NCI-H128 (cell line): Measurements from ENCODE around the gene PRKCB.

Source experiments
- DNase-seq: peaks from one replicate; lab custom pipeline; 2025; ENCODE audit not compliant: unreplicated experiment; lab: John Stamatoyannopoulos, UW

The PRKCB gene

DNA sequence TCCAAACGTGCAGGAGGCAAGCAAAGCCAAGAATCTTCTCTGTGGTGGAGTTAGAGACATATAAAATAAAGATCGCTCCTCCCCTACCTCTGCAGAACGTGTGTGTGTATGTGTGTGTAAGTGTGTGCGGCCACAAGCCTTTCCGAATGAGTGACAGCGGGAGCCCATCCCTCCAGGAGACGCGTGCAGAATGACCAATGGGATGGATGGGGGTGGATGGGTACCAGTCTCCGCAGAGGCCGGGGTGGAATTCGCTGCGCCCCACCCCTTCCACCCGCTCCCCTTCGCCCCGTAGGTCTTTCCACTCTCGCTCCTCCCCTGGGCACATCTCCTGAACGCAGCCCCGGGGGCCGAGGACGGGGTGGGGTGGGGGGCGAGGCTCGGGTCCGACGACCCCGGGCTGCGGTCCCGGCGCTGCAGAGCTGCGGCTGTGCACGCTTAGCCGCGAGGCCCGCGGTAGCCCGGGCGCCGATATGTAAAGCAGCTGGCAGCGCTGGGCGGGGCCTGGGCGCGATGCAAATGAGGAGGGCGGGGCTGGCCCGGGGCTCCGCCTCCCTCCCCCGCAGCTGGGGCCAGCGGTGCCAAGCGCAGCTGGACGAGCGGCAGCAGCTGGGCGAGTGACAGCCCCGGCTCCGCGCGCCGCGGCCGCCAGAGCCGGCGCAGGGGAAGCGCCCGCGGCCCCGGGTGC, at the start of gene PRKCB:
Gene PRKCB, plus strand, starts transcription at position 594 of the 688 bp plus-strand sequence.
- no peak for DNase-seq

DNA sequence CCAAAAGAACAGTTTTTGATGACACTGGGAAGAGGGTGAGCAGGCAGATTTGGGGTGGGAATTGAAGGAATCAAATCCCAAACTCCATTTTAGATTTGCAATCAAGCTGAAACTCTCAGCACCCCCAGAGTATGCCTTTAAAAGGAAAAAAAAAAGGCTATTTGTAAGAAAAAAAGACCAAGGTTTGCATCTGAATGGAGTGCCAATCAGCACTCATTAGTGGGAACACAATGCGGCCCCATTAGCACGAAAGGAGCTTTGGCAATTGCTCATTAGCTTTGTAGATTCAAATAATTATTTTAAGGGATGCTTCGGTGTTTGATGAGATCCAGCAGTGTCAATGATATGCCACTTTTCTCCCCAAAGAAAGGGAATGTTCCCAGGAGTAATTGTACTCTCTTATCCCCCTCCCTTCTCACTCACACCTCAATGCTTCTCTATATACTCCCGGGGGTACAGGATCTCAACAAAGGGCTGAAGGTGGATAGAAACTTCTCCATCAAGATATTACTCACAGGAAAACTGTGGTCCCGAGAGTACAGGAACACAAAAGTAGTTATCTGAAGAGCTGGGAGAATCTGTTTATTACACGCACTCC, 48.7 kb upstream of the PRKCB start:
- no peak for DNase-seq

DNA sequence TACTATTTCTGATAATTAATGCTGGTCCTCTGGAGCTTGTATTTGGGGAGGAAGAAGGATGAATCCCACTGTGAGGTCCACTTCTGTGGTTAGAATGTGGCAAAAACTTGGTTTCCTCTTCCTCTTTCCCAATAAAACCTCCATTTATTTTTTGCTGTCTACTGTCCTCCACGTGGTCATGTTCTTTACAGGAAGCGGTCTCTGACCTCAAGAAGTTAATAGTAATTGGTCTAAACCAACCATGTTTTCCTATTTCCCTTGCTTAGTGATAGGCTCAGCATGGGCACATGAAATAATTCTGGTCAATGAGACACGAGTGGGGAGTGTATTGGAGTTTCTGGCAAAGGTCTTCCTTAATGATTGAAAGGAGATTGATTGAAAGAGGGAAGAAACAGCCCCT, 47.1 kb upstream of the PRKCB start:
- DNase-seq, result no peak

DNA sequence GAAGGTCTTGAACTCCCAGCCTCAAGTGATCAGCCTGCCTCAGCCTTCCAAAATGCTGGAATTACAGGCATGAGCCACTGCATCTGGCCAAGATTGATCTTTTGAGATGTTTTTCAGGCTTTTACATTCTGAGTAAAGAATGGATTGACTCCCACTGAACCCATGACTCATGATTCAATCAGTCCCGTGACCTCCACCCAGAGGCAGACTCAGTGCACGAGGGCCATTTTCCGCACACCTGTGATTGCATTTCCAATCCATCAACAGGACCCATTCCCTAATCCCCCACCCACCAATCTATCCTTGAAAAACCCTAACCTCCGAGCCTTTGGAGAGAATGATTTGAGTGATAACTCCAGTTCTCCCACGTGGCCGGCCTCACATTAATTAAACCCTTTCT, 40.4 kb upstream of the PRKCB start:
- DNase-seq, result no peak

DNA sequence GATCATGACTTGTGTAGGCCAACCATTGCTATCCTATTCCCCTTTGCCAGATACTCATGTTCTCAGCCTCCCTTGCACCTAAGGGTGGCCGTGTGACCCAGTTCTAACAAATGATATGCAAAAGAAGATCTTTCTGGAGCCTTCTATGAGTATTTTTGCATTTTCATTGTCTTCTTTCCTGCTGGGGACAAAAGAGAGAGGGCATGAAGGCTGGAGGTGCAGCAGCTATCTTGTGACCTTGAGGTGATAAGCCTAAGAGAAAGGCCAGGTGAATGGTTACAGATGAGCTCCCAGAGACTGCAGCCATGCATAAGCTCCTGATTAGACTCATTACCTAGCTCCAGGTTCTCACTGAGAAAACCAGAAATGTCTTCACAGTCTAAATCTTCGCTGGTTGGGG, 38.8 kb upstream of the PRKCB start:
- DNase-seq, result no peak

DNA sequence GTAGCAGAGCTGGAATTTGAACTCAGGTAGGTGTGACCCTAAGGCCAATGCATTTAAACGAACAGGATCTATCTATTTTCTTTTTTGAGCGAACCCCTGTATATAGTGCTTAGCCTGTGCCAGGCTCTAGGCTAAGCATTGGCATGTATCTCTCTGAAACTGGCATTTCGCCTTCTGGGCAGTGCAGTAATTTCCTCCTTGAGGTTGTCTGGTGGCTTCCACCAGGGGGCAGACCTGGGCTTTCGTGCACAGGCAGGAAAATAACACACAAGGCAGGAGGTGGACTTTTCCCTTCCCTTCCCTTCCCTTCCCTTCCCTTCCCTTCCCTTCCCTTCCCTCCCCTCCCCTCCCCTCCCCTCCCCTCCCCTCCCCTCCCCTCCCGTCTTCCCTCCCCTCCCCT, 34.4 kb upstream of the PRKCB start:
- peak; percentile 1 for DNase-seq

DNA sequence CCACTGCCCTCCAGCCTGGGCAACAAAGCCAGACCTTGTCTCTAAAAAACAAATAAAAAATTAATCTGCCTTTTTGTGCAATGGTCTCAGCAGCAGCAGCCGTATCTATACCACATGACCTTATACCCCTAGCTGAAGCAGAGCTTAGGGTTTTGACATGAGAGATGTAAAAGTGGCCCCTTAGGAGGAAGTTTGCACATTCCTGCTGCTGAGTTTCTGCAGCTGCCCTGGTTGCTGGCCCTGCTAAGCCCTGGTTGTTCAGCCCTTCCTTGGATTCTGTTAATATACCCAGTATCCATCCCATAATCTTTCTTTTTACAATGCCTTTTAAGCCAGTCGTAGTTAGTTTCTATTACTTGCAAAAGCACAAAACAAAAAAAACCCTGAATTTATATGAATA, 33.0 kb upstream of the PRKCB start:
- no peak for DNase-seq

DNA sequence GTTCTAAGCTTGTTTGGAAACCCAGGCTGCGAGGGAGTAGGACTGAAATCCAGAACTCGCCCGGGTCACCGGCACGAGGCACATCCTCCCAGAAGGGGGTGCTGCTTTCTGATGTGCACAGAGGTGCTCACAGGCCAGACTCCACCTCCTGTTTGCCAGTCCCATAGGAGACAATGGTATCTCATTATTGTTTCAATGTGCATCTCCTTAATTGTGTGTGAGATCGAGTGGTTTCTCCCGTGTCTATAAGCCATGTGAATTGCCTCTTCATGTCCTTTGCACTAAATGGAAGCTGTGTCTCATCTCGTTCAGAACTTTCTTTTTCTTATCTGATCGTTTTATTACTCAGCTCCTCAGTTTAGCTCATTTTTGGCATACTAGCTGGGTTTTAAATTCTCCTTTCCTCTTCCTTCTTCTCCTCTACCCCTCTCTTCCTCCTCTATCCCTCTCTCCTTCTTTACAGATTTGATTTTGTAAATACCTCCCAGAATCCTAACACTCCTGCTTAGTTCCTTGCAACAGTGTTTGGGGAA, 32.1 kb upstream of the PRKCB start:
- no peak for DNase-seq

DNA sequence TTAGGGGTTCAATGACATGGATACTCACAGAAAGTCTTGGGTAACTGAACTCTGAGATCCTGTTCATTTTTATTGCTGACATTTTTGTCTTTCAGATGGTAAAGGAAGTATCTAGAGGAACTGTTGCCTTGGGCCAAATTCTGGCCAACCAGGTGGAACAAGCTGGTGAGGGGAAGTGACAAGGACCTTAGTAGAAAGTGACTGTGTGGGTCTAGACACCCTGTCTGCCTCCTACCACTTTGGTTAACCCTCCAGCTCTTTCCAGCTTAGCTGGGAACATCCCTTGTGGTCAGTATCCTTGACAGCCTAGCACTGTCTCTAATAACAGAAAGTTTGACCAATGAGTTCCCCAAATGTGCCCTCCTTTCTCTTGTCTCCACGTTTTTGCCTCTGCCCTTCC, 28.8 kb upstream of the PRKCB start:
- DNase-seq, result no peak

DNA sequence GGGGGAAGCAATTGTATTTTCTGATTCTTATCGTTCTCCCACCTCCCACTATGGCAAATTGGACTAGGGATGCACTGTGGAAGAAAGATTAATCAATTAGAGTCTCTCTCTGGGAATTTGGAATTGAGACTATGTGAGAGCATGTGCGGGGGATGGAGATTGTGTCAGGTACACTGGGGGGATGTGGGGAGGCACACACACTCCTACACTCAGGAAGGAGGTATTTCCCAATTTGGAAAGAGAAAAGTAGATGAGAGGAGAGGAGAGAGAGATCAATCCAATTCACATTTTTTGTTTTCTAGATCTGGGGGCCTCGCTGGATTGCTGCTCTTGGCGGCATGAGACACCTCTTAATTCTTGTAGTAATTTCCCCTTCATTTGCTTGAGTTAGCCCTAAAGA, 14.3 kb upstream of the PRKCB start:
- DNase-seq, result no peak

DNA sequence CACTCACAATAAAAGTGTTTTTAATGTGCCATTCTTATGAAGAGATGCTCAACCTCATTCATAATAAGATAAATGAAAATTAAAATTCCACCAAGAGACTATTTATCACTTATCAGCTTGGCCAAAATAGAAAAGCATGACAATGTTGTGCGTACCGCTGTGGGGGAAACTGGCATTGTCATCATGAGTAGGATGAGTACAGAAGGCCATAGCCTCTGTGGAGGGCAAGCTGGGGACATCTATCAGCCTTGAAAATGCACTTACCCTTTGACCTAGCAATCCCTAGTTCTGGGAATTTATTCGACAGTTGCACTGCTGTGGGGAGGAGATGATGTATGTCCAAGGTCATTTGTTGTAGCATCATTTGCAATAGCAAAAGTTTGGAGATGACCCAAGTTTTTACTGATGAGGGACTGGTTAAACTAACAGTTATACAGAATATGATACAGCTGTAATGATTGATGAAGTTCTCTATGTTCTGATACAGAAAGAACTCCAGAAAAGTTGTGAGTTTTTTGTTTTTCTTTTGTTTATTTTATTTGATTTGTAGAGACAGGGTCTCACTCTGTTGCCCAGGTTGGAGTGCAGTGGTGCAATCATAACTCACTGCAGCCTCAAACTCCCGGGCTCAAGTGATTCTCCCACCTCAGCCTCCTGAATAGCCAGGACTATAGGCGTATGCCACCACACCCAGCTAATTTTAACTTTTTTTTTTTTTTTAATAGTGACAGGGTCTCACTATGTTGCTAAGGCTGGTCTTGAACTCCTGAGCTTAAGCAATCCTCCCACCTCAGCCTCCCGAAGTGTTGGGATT, 13.7 kb upstream of the PRKCB start:
- no peak for DNase-seq

DNA sequence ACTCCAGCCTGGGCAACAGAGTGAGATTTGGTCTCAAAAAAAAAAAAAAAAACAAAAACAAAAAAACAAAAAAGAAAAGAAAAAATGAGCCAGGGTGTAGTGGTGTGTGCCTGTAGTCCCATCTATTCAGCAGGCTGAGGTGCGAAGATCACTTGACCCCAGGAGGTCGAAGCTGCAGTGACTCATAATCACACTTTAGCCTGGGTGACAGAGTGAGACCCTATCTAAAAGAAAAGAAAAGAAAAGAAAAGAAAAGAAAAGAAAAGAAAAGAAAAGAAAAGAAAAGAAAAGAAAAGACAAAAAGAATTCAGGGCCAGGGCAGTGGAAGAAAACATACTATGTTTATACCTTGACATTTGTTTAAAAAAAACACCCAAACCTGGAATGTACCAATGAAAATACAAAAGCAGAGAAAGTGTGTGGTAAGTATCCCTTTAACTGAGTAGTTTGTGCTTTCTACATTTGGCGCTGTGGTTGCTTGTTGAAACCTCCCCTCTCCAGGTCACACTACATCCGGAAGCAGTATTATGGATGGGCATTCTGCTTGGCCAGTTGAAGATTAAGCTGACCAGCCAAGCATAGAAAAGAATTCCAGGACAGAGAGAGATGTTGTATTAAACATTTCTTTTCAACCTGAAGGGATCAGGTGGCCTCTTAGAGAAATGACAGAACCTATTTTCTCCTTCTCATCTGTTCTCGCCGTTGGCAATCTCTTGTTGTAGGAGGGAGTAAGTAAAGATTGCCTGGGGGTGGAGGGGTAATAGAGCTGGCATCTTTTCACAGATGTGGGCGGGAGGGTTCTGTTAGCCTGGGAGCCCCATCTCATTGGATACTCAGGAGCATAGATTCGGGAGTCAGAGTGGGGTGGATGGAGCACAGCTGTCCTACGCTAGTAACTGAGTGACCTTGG, 12.1 kb upstream of the PRKCB start:
- no peak for DNase-seq

DNA sequence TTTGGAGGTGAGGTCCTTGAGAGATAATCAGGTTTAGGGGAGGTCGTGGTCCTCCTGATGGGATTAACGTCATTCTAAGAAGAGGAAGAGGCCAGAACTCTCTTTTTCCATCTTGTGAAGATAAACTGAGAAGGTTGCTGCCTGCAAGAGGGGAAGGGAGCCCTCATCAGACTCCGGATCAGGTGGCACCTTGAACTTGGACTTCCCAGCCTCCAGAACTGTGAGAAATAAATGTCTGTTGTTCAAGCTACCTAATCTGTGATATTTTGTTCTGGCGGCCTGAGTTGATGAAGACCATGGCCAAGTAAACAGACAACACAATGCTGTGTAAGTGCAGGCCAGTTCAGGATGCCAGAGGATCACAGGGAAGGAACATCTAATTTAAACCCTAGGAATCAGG, 10.9 kb upstream of the PRKCB start:
- no peak for DNase-seq

DNA sequence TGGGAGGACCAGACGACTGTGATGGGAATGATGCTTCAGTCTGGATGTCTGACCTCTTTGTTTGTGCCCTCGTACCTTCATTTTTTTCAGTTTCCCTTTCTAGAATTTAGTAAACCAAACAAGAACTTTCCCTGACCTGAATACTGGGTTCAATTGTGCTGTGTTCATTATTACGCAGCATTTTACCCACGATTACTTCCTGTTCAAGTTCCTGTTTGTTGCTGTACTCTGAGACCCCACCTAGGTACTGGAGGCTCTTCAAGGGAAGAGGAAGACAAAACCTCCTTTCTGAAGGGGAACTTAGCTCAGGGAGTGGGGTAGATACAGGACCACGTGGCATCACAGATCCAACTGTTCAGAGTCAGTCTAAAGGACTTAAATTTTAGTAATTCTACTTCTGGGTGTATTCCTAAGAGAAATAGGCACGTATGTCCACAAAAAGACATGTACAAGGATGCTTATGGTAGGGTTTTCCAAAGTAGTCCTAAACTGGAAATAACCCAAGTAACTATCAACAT, 9.2 kb upstream of the PRKCB start:
- no peak for DNase-seq

DNA sequence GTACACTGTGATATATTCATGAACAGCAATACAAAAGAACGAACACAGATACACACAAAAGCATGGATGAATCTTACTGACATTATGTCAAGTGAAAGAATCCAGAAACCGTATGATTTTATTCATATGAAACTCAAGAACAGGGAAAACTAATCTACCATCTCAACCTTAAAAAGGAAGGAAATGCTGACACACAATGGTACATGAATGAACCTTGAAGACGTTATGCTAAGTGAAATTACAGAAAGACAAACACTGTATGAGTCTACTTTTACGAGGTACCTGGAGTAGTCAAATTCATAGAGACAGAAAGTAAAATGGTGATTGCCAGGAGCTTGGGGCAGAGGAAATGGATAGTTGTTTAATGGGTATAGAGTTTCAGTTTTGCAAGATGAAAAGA, 8.7 kb upstream of the PRKCB start:
- DNase-seq, result no peak

DNA sequence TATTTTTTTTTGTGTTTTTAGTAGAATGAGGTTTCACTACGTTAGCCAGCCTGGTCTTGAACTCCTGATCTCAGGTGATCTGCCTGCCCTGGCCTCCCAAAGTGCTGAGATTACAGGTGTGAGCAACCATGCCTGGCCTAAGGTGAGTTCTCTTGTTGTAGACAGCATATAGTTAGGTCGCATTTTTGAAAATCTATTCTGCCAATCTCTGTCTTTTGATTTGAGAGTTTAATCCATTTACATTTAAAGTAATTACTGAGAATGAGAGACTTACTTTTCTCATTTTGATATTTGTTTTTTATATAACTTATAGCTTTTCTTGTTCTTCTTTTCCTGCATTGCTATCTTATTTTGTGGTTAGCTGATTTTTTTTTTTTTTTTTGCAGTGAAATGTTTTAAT, 6.3 kb upstream of the PRKCB start:
- no peak for DNase-seq

DNA sequence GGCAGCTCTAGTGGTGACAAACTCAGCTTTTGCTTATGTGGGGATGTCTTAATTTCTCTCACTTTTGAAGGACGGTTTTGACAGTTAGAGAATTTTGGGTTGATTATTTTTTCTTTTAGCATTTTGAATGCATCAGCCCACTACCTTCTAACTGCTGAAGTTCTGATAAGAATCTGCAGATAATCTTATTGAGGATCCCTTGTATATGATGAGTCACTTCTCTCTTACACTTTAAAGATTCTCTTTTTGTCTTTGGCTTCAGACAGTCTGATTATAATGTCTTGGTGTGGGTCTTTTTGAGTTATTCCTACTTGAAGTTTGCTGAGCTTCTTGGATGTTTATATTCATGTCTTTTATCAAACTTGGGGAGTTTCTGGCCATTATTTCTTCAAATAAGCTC, 5.5 kb upstream of the PRKCB start:
- DNase-seq, result no peak

DNA sequence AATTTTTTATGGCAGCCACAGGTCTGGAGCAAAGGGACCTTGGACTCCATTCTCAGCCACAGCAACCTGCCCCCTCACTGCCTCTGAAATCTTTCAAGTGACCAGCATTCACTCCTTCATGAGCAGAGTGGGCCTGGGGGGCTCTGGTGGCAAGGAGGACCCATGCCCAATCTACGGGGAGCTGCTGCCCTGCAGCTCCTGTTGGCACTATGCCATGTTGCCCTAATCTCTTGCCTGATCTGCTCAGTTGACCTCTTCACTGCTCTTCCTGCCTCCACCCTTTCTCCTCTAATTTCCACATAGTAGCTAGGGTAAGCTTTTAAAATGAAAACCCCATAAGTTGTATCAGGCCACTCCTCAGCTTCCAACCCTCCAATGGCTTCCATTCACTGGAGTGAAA, 2.9 kb upstream of the PRKCB start:
- no peak for DNase-seq

DNA sequence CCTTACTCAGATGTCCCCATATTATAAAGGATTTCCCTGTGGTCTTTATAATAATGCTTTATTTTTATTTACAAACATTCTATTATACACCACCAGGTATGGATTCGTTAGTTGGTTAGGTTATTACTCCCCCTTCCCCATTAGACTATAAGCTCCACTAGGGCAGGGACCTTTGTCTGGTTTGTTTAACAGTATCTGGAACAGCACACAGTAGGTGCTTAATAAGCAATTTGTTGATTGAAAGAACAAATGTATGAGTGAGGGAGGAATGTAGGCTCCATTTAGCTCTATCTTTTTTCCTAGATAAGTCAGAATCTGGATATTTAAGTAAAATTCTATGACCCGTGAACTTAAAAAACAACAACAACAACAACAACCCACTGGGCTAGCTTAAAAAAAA, 2.3 kb upstream of the PRKCB start:
- no peak for DNase-seq

DNA sequence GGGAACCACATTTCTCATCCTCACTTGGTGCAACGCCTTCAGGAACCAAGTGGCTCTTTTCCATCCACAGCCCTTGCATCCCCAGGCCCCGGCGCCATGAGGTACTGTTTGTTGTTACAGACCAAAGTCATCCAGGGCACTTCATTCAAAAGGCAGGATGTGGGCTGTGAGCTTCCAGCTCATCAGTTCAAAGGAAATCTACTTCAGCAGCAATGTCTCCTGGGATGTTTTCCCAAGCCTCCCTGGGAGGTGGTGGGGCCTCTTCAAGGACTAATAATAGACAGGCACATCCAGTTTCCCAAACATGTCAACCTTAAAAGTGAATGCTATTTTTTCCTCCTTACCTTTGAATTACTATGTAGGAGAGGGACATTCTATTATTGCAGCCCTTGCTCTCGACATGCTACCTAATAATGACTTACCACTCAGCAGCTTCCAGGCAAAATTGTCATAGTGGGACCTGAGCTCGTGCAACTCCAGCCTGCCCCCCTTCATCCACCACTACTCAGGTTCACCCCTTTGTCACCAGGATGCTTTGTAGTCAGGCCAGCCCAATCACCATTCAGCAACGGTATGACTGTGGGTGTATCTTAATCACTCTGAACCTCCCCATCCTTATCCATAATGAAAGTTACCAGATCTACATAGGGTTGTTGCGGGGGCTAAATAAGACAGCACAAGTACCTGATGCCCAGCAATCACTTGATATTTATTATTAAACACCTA, 1.7 kb upstream of the PRKCB start:
- DNase-seq, result no peak
